AG04450 (cell line): ENCODE data around the gene CDPF1. TPM values are rescaled to one million over a fixed set of nuclear protein-coding genes. Genes with fewer than 3 reads are reported as not detected.

ENCODE experiments used
- CTCF ChIA-PET: fragments of 300-600, 350-600 bp; formaldehyde crosslinking; extraction: SDS; loops from one replicate; lab custom pipeline; 2022; ENCODE audit warnings: antibody characterized with exemption, inconsistent platforms; lab: Charles Lee
- POLR2A ChIA-PET: fragments of 350-600 bp; formaldehyde crosslinking; extraction: SDS; loops from one replicate; lab custom pipeline; 2021; ENCODE audit warnings: antibody characterized with exemption, inconsistent platforms; lab: Yijun Ruan, JAX
- DNase-seq: peaks from one replicate; pipeline ENCODE4 v3.0.0-alpha.2; 2011; ENCODE audit warnings: low read depth, low spot score
- H3K27ac ChIP-seq: one replicate; pipeline ENCODE4 v1.5.1; 2012; ENCODE audit warnings: low read depth, low read length, control low read depth
- H3K27me3 ChIP-seq: one replicate; pipeline ENCODE4 v1.6.0; 2012; ENCODE audit warnings: low read length; ENCODE audit not compliant: control insufficient read depth, insufficient read depth
- H3K4me3 ChIP-seq: 2 replicates; pipeline ENCODE4 v1.5.1; 2011; ENCODE audit warnings: mild to moderate bottlenecking, low read depth, low read length, control low read depth
- H3K9me3 ChIP-seq: 2 replicates; pipeline ENCODE4 v1.5.1; 2012; ENCODE audit warnings: low read length; ENCODE audit not compliant: control insufficient read depth, insufficient read depth
- CTCF ChIP-seq: IDR thresholded peaks from 2 replicates; pipeline ENCODE4 v1.5.1; 2011; ENCODE audit warnings: low read depth, low read length, control low read depth, inconsistent platforms
- polyA plus RNA-seq: library from polyadenylated mRNA; depleted of rRNA; stranded (reverse); fragments of >200 nt; gene quantifications from 2 replicates; pipeline ENCODE4 v1.2.3, GENCODE V29; 2011

Gene CDPF1
- polyA plus RNA-seq, 1 experiment = 7.7 TPM

- no peak for DNase-seq
- TF ChIP-seq CTCF = no peak
- Histone ChIP-seq H3K27me3 (no peaks in the 10 kb centered on the region), H3K4me3 (no peak overlapping the region), H3K27ac (no peak overlapping the region), H3K9me3 (no peaks in the 10 kb centered on the region)
- ChIA-PET CTCF (no interaction called here), POLR2A (no interaction called here)
Measured at GRCh38 chr22:46225631-46226030, 24.5 kb downstream of the CDPF1 start.

- ChIA-PET CTCF (interaction anchor here (0.6 kb wide), 1 partner anchor 31 kb away, joined by 5 read pairs; no protein-coding TSS in a partner anchor), POLR2A (no interaction called here)
- Histone ChIP-seq H3K27me3 (no peaks in the 10 kb centered on the region), H3K4me3 (no peak overlapping the region), H3K9me3 (no peaks in the 10 kb centered on the region), H3K27ac (no peak overlapping the region)
- no peak for TF ChIP-seq CTCF
- DNase-seq = no peak
Measured at GRCh38 chr22:46224898-46225290, 25.2 kb downstream of the CDPF1 start.

GRCh38 chr22:46224044-46224897 is 25.8 kb downstream of the CDPF1 start:
- no peak for TF ChIP-seq CTCF
- no peaks in the 10 kb centered on the region for H3K27me3 ChIP-seq
- POLR2A ChIA-PET = no interaction called here
- DNase-seq = no peak
- H3K9me3 ChIP-seq = no peaks in the 10 kb centered on the region
- CTCF ChIA-PET = interaction anchor here (0.6 kb wide), 1 partner anchor 30 kb away, joined by 5 read pairs; no protein-coding TSS in a partner anchor
- no peak overlapping the region for H3K27ac ChIP-seq
- no peak overlapping the region for H3K4me3 ChIP-seq

GRCh38 chr22:46220921-46221320 is 29.2 kb downstream of the CDPF1 start:
- CTCF ChIA-PET = no interaction called here
- POLR2A ChIA-PET = no interaction called here
- no peaks in the 10 kb centered on the region for H3K27me3 ChIP-seq
- H3K4me3 ChIP-seq = no peak overlapping the region
- no peak for TF ChIP-seq CTCF
- no peak for DNase-seq
- no peak overlapping the region for H3K27ac ChIP-seq
- no peaks in the 10 kb centered on the region for H3K9me3 ChIP-seq

- Histone ChIP-seq H3K27me3 (no peaks in the 10 kb centered on the region), H3K4me3 (no peak overlapping the region), H3K27ac (no peak overlapping the region), H3K9me3 (no peaks in the 10 kb centered on the region)
- ChIA-PET POLR2A (no interaction called here), CTCF (no interaction called here)
- DNase-seq = no peak
- TF ChIP-seq CTCF = no peak
Measured at GRCh38 chr22:46219636-46220035, 30.5 kb downstream of the CDPF1 start.
